Activated T-cell treated with anti-CD3 and anti-CD28 coated beads for 24 hours (primary cell): Measurements from ENCODE around the gene ATP11C.
"Not testable (repeated sequence)": the region's sequence is repeated elsewhere in the genome, so short reads cannot be mapped to it uniquely, and the experiment has no call there.

Experiments used
- DNase-seq: peaks from one replicate; pipeline ENCODE4 v3.0.0-alpha.2; 2020; ENCODE audit warnings: low read depth

The ATP11C gene

GRCh38 chrX:139856826-139857225, 76.0 kb downstream of the ATP11C start:
- DNase-seq, result not testable (repeated sequence)

GRCh38 chrX:139851730-139852129, 81.1 kb downstream of the ATP11C start:
- DNase-seq, result no peak

DNA sequence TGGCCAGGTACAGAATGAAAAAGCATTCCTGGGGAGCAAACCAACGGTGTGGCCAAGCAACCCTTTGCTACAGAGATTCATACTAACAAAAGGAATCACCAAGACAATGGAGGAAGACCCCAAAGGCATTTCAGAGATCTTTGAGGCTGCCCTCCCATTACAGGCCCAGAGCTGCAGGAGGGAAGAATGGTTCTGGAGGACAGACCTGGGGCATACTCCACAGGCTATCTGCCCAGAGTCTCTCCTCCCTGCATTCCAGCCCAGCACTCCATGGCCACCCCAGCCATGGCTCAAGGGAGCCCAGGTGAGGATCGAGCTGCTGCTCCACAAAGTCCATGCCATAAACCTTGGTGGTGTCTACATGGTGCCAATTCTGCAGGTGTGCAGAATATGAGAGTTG, 81.9 kb downstream of the ATP11C start:
- DNase-seq, result no peak

DNA sequence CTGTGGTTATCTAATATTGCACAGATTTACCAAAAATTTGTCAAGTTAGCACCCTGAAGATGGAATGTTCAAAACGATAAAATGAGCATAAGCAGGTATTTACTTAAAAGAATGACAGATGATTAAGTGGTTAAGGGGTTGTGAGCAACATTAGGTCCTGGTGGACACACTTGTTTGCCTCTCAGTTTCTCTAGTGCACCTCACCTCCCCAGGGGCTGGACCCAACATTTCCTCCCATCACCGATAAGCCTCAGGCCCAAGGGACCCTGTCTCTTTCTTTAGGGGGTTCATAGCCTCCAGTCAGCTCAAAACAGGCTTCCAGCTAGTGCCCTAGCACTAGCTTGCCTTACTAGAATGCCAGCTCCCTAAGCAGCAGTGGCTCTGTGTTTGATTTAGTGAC, 88.0 kb downstream of the ATP11C start:
- no peak for DNase-seq

DNA sequence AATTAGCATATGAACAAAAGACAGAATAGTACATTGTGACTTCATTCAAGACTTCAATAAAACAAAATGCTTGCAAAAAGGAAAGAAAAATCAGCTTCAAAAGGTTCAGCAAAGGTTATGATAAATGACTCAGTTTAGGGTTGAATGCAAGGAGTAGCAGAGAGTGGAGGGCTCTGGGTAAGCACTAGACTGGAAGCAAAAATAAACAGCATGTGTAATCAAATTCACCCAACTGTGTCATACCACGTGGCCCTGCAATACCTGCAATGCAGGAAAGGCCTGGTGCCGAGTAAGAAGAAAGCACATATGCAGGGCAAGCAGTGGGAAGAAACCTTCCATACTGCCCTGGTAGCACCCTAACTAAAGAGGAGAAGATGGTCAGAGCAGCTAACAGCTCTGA, 88.7 kb downstream of the ATP11C start:
- no peak for DNase-seq

- no peak for DNase-seq
Observed at GRCh38 chrX:139842326-139843185, 90.3 kb downstream of the ATP11C start.

DNA sequence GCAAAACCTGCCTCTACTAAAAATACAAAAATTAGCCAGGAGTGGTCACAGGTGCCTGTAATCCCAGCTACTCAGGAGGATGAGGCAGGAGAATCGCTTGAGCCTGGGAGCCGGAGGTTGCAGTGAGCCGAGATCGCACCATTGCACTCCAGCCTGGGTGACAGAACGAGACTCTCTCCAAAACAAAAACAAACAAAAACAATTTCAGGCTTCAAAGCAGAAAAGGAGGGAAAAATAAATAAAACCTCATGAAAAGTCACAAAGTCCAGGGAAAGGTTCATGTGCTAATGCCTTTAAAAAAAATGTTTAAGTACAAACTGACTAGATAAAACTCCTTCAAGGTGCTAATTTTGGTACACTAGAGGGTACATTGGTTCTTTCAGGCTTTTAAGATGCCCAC, 96.5 kb downstream of the ATP11C start:
- DNase-seq, result not testable (repeated sequence)

DNA sequence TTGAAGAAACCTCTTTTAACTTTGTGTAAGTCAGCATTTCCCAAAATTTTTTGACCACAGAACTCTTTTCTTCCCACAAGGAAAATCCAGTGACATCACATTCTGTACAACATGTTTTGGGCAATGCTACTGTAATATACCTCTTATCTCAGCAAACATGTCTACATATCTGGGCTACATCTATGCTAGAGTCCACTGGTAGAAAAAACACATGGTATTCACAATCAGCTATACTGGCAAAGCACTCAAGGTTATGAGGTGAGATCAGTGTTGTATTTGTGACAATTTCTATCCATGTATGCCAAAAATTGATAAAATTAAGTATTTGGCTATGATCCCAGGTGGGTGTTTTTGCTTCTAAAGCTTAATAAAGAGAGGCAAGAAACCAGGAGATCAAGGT, 98.0 kb downstream of the ATP11C start:
- DNase-seq, result no peak

GRCh38 chrX:139832718-139833309, 100.0 kb downstream of the ATP11C start:
- DNase-seq, result no peak

DNA sequence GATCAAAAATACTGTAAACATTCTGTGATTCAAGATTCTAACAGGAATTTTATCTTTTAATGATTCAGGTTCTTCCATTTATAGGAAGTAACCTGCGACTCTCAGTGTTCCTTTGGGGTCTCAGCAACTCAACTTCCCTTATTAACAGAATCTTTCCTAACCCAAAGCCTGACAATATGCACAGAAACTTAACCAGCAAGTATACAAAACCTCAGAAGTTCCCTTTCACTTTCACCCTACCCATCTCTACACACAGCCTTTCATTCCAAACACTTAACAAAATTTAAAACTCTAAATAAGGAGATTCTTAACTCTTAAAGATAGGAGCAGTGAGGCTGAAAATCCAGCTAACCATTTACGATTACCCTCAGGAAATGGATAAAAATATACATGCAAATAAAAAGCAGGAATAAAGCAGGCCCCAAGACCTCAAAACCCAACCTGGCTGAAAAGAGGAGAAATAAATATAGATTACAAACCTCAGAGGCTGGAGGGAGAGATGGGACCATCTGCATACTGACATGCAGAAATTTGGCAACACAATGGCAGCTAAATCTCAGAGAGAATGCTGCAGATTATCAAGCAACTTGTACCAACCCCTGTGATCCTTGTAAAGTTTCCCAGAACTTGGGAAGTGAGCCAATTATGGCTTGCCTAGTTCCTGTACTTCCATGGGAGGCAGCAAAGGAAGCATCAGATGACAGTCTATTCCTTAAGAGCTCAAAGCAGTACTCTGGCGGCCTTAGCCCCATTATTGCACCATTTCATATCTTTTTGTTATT, 101.0 kb downstream of the ATP11C start:
- no peak for DNase-seq

GRCh38 chrX:139831017-139831416, 101.8 kb downstream of the ATP11C start:
- DNase-seq, result no peak

DNA sequence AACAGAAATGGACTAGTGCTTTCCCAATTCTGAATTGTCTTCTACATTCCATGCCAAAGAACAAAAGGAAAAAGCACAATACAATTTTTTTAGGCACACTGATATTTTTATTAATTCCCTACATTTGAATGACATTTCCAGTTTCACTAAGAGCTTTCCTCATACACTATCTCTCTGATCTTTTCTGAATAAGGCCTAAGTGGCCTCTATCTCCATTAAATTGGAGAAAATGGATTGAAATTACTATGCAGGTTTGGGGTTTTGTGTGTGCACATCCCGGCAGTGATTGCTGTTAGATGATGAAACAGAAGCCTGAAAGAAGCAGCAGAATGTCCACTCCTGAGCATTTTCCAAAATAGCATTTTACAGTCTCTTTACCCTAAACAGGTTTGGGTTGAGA, 104.0 kb downstream of the ATP11C start:
- DNase-seq, result no peak

DNA sequence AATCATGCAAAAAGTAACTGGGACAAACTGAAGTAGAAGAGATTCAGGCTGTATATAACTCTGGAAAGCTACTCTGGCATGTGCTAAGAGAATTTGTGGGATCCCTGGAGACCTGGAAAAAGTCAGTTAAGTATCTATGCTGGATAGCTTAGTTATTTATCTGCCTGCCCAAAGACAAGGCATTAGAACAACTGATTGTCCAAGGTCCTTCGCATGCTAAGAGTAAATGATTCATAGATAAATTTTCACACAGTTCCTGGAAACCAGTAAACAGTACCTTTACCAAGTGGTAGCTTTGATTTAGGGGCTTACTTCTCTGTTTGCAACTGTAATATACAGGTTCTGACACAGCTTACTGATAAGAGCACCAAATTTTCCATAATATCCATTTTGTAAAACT, 104.8 kb downstream of the ATP11C start:
- DNase-seq, result no peak

- DNase-seq, result no peak
Observed at GRCh38 chrX:139826065-139827044, 106.5 kb downstream of the ATP11C start.

- no peak for DNase-seq
Observed at GRCh38 chrX:139825618-139826017, 107.2 kb downstream of the ATP11C start.

- no peak for DNase-seq
Observed at GRCh38 chrX:139823806-139824205, 109.0 kb downstream of the ATP11C start.

DNA sequence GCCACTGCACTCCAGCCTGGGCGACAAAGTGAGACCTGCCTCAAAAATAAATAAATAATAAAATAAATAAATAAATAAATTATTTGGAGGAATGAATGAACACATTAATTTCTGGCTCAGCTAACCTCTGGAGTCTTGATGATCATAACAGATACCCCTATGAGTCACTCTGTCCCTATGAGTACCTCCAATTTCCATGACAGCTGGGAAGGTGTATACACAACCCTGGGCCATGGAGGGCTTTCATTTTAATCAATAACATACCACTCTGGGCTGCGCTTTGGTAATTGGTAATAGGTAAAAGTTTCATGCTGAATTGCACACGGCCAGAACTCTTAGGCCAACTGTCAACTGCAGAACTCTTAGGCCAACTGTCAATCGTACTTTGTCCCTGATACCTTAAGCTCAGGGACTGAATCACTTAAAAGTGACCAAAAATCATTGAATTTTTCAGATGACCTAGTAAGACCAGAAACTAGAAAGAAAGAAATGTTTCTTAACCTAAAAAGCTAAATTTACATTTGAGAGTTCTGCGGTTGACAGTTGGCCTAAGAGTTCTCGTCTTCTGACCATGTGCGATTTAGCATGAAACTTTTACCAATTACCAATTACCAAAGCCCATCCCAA, 112.4 kb downstream of the ATP11C start:
- no peak for DNase-seq

DNA sequence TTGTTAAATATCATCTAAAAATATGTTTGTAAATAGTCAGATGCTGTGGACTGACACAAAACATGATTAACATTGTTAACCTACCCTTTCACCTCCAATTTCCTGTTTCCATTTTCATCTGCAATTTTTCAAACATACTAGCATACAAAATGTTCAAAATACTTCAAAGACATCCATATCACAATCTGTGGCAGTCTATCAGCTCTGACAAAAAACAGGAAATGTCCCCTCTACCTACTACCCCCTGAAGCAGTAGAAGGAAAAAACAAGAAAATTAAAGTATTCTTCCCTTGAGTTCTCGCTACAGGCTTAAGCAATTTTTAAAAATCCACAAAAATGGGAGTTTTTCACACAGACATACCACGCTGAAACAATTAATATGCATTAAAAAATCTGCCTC, 116.6 kb downstream of the ATP11C start:
- no peak for DNase-seq

GRCh38 chrX:139815771-139816170, 117.1 kb downstream of the ATP11C start:
- no peak for DNase-seq

DNA sequence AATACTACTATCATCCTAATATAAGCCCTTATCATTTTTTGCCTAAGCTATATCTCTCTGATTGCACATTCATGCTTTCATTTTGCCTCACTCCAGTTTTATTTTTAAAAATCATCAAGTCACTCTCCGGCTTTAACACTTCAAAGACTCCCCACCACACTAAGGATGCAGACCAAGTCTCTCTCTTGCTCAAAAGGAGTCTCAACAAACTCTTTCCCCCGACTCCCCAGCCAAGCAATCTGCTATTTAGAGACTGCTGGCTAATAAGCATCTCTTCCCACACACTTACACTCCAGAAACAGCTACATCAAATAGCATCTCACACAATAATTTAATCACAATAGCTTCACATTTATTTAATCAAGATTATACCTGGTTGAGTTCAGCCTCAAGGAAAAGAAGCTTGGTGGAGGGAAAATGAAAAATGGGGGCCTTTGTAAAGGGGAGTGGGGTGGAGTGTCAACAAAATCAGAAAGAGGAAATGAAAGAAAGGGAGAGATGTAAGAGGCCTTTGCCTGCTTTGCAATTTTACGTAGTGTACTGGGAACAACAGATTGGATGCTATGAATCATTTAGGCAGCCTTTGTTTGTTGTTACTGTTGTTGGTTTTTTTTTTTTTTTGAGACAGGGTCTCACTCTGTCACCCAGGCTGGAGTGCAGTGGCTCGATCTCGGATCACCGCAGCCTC, 120.8 kb downstream of the ATP11C start:
- DNase-seq, result no peak

GRCh38 chrX:139804482-139804881, 128.4 kb downstream of the ATP11C start:
- DNase-seq, result no peak
